Panc1 (cell line): ENCODE results near the gene BCCIP. TPM values are rescaled to one million over a fixed set of nuclear protein-coding genes. Genes with fewer than 3 reads are reported as not detected.

Experiments
- ATAC-seq: fragments of 200-7000 bp; cut with Tn5 transposase; 2 replicates; pipeline ENCODE4 v1.9.1; 2020; ENCODE audit warnings: mild to moderate bottlenecking, moderate library complexity
- Bru-seq: library from RNA; stranded (reverse); fragments of 400-500 nt; gene quantifications from one replicate; lab custom pipeline; 2021; lab: Mats Ljungman, UMichigan
- BruChase-seq, 2 experiments: library from RNA; stranded (reverse); fragments of 400-500 nt; gene quantifications; one replicate each; lab custom pipeline; 2021; lab: Mats Ljungman, UMichigan
- BruUV-seq: library from RNA; stranded (reverse); fragments of 400-500 nt; replicated peaks from 2 replicates; lab custom pipeline; 2021; lab: Mats Ljungman, UMichigan
- CTCF ChIA-PET: fragments of 300-600 bp; sonication (Branson Sonifier 250); formaldehyde crosslinking; loops from one replicate; lab custom pipeline; 2022; ENCODE audit warnings: antibody characterized with exemption; lab: Charles Lee
- POLR2A ChIA-PET: fragments of 300-600 bp; sonication (Branson Sonifier 250); formaldehyde crosslinking; loops from one replicate; lab custom pipeline; 2022; ENCODE audit warnings: antibody characterized with exemption; lab: Charles Lee
- DNase-seq: peaks from one replicate; pipeline ENCODE4 v3.0.0-alpha.2; 2010; ENCODE audit warnings: low read depth, low spot score
- H3K27ac ChIP-seq: 2 replicates; pipeline ENCODE4 v1.5.1; 2011; ENCODE audit warnings: mild to moderate bottlenecking, low read length, inconsistent platforms
- H3K27me3 ChIP-seq: fragments of 200-500 bp; sonication (Bioruptor generic); 2 replicates; pipeline ENCODE4 v1.6.0; 2014; ENCODE audit warnings: low read length, inconsistent platforms; ENCODE audit not compliant: control insufficient read depth, insufficient read depth
- H3K36me3 ChIP-seq: fragments of 200-500 bp; sonication (Bioruptor generic); 2 replicates; pipeline ENCODE4 v1.5.1; 2014; ENCODE audit warnings: inconsistent platforms, mild to moderate bottlenecking, low read length, moderate library complexity; ENCODE audit not compliant: control insufficient read depth, insufficient read depth
- H3K4me1 ChIP-seq: 2 replicates; pipeline ENCODE4 v1.5.1; 2011; ENCODE audit warnings: inconsistent platforms, mild to moderate bottlenecking, low read length, moderate library complexity; ENCODE audit not compliant: control insufficient read depth, insufficient read depth
- H3K4me3 ChIP-seq, 2 experiments: 2 replicates each; pipeline ENCODE4 v1.5.1; 2011 to 2012; ENCODE audit warnings: low read depth in 2 of 2, low read length in 2 of 2, mild to moderate bottlenecking in 2 of 2, inconsistent platforms in 1 of 2, moderate library complexity in 1 of 2
- H3K9me3 ChIP-seq: fragments of 200-500 bp; sonication (Bioruptor generic); 2 replicates; pipeline ENCODE4 v1.5.1; 2014; ENCODE audit warnings: low read depth, mild to moderate bottlenecking, inconsistent platforms, low read length, moderate library complexity; ENCODE audit not compliant: control insufficient read depth, insufficient read depth
- POLR2AphosphoS5 ChIP-seq: IDR thresholded peaks from 2 replicates; pipeline ENCODE4 v1.6.1; 2012; ENCODE audit warnings: mild to moderate bottlenecking, low read depth, low read length, moderate library complexity
- SIN3A ChIP-seq: IDR thresholded peaks from 2 replicates; pipeline ENCODE4 v1.6.1; 2012; ENCODE audit warnings: low read depth, mild to moderate bottlenecking, low read length, moderate library complexity, borderline replicate concordance; ENCODE audit not compliant: insufficient read depth
- TCF7L2 ChIP-seq: IDR thresholded peaks from 2 replicates; pipeline ENCODE4 v1.6.1; 2011; ENCODE audit warnings: mild to moderate bottlenecking, low read depth, low read length, inconsistent platforms
- in situ Hi-C: cut with HindIII; loops from 2 replicates; pipeline ENCODE4 v1.10.0; 2016; ENCODE audit warnings: low sequenced_read_pairs, low pct_unique_long_range_greater_than_20kb
- intact Hi-C: fragments of 100-400 bp; cut with micrococcal nuclease; formaldehyde crosslinking; loops from one replicate; pipeline ENCODE4 v1.10.0; 2022; ENCODE audit not compliant: unreplicated experiment
- long read RNA-seq: library from polyadenylated mRNA; unstranded; transcript quantifications from one replicate; pipeline ENCODE4 v2.0.0, GENCODE V29; 2021; ENCODE audit not compliant: unreplicated experiment
- polyA plus RNA-seq: library from polyadenylated mRNA; unstranded; fragments of >200 nt; gene quantifications from one replicate; pipeline ENCODE4 v1.2.1, GENCODE V29; 2012; ENCODE audit warnings: missing spikeins; ENCODE audit not compliant: insufficient read length
- total RNA-seq: library from RNA; stranded (reverse); gene quantifications from one replicate; pipeline ENCODE4 v1.2.1, GENCODE V29; 2021; ENCODE audit not compliant: unreplicated experiment
- TF ChIP-seq, protein P1 (sequence below): fragments of 450-650 bp; IDR thresholded peaks from 2 replicates; pipeline ENCODE4 v1.5.1; 2017; ENCODE audit warnings: mild to moderate bottlenecking
- TF ChIP-seq, protein P2 (sequence below), 2 experiments: IDR thresholded peaks; 2 replicates each; pipeline ENCODE4 v1.6.1; 2011 to 2012; ENCODE audit warnings: low read depth in 2 of 2, control low read depth in 1 of 2, low read length in 1 of 2, mild to moderate bottlenecking in 1 of 2, moderate library complexity in 1 of 2; ENCODE audit not compliant: insufficient read depth in 1 of 2

Gene BCCIP
- total RNA-seq (123 TPM), Bru-seq, nascent RNA (percentile 90 among the genes with signal in this experiment), BruChase-seq, experiment 1, labeled RNA remaining after a 2-hour chase (percentile 86 among the genes with signal in this experiment), BruChase-seq, experiment 2, labeled RNA remaining after a 6-hour chase (percentile 92 among the genes with signal in this experiment)
- polyA plus RNA-seq, result 70.3 TPM
- long read RNA-seq, transcript BCCIP-203 (8 exons, 1,433 nt), result minor isoform, 8 of 234 reads
- long read RNA-seq, transcript BCCIP-202 (7 exons, 2,337 nt), result minor isoform, 19 of 234 reads
- long read RNA-seq, transcript BCCIP-201 (7 exons, 1,236 nt), result major isoform, 142 of 234 reads
- long read RNA-seq, partial matches to known transcripts, result 14 of 234 reads
- long read RNA-seq, other reads (novel, unspliced or antisense), result 51 of 234 reads

DNA sequence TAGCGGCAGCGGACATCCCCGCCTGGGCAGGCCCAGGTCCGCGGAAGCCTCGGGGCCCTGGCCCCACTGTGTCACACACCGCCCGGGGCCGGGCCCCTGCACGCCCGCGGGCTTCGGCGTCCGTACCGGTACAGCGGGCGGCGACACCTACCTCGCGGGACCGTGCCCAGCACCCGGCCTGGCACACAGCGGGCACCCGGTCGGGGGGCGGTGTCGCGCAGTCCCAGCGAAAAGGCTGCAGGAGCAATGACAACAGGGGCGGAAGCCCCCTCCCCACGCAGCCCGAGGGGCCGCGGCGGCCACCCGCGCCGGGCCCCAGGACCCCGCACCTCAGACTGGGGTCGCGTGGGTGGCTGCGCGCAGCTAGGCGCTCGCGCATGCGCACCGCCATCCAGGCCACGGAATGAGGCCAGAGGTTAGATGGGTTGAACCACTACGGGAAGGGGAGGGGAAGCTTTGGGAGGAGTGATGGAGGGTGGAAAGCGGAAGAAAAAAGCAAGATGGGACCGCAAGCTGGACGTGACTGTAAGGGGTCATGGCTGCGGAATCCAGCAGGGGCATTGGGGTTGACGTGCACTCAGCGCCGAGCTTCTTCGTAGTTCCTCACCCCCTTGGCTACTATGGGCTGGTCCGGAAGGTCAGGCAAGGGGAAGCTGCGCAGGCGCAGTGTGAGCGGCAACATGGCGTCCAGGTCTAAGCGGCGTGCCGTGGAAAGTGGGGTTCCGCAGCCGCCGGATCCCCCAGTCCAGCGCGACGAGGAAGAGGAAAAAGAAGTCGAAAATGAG is at the start of gene BCCIP, which contains the start of gene UROS:
Gene BCCIP, plus strand, starts transcription at position 669 of the 785 bp plus-strand sequence. Its CDS starts 12 bp downstream, at position 681.
Gene UROS, minus strand, starts transcription at position 381 of the 785 bp plus-strand sequence. CDS start 6,759 bp downstream, outside the sequence.
- ChIA-PET CTCF (no interaction called here), POLR2A (interaction anchor here (0.6 kb wide), 1 partner anchor 52 kb away, joined by 3 read pairs; no protein-coding TSS in a partner anchor)
- BruUV-seq, result no TSS peak
- DNase-seq (peak; percentile 81), ATAC-seq (peak; percentile 90)
- TF ChIP-seq SIN3A, result no peak; the same call in 1 of the 2 replicates
- TF ChIP-seq TCF7L2, result peak; percentile 72
- TF ChIP-seq POLR2AphosphoS5, result peak; percentile 88; the same call in 1 of the 2 replicates
- Histone ChIP-seq H3K4me3 (peak within 1 kb of the TSS; percentile 76 to 98), H3K4me1 (peaks cover 26% of the 10 kb centered on the region), H3K27me3 (no peaks in the 10 kb centered on the region), H3K9me3 (no peaks in the 10 kb centered on the region), H3K36me3 (peaks cover 37% of the 10 kb centered on the region), H3K27ac (peak within 1 kb of the TSS; percentile 99)
- in situ Hi-C loops, result no loop called here
- intact Hi-C loops, result no loop called here

DNA sequence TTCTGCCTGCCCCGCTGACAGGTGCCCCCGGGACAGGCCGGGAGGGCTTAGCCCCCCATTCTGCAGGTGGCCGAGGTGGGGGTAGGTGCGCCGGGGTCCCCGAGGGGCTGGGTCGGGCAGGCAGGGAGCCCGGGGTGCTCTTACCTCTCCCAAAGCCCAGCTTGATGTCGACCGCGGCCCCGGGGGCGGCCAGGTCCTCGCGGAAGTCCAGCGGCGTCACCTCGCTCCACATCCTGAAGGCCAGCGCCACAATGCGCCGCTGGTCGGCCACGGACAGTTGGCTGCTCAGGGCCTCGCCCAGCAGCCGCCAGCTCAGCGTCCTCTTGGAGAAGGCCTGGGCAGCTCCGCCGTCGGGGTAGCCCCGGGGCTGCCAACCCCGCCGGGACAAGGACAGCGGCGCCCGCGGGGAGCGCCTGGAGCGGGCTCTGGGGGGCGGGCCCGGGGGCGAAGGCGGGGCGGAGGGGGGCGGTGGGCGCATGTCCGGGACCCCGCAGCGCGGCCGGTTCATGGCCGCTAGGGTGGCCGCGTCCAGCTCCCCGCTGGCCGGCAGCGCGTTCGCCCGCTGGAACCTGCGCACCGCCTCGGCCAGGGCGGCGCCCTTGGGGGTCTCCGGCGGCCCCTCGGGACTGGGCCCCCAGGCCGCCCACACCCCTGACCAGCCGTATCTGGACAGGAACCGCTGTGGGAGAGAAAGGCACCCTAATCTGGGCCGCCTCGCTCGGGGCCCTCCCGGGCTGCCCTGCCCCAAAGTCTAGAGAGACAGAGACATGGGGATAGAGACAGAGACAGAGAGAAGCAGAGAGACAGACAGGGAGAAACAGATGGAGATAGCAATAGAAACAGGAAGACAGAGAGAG is 49.4 kb upstream of the BCCIP start:
- H3K4me3 ChIP-seq, result no peak overlapping the region
- CTCF ChIA-PET, result no interaction called here
- intact Hi-C loops, result no loop called here
- POLR2A ChIA-PET, result no interaction called here
- TF ChIP-seq POLR2AphosphoS5 (no peak), SIN3A (no peak), TCF7L2 (no peak)
- TF ChIP-seq, protein P1, sequence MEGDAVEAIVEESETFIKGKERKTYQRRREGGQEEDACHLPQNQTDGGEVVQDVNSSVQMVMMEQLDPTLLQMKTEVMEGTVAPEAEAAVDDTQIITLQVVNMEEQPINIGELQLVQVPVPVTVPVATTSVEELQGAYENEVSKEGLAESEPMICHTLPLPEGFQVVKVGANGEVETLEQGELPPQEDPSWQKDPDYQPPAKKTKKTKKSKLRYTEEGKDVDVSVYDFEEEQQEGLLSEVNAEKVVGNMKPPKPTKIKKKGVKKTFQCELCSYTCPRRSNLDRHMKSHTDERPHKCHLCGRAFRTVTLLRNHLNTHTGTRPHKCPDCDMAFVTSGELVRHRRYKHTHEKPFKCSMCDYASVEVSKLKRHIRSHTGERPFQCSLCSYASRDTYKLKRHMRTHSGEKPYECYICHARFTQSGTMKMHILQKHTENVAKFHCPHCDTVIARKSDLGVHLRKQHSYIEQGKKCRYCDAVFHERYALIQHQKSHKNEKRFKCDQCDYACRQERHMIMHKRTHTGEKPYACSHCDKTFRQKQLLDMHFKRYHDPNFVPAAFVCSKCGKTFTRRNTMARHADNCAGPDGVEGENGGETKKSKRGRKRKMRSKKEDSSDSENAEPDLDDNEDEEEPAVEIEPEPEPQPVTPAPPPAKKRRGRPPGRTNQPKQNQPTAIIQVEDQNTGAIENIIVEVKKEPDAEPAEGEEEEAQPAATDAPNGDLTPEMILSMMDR, result no peak
- TF ChIP-seq, protein P2, sequence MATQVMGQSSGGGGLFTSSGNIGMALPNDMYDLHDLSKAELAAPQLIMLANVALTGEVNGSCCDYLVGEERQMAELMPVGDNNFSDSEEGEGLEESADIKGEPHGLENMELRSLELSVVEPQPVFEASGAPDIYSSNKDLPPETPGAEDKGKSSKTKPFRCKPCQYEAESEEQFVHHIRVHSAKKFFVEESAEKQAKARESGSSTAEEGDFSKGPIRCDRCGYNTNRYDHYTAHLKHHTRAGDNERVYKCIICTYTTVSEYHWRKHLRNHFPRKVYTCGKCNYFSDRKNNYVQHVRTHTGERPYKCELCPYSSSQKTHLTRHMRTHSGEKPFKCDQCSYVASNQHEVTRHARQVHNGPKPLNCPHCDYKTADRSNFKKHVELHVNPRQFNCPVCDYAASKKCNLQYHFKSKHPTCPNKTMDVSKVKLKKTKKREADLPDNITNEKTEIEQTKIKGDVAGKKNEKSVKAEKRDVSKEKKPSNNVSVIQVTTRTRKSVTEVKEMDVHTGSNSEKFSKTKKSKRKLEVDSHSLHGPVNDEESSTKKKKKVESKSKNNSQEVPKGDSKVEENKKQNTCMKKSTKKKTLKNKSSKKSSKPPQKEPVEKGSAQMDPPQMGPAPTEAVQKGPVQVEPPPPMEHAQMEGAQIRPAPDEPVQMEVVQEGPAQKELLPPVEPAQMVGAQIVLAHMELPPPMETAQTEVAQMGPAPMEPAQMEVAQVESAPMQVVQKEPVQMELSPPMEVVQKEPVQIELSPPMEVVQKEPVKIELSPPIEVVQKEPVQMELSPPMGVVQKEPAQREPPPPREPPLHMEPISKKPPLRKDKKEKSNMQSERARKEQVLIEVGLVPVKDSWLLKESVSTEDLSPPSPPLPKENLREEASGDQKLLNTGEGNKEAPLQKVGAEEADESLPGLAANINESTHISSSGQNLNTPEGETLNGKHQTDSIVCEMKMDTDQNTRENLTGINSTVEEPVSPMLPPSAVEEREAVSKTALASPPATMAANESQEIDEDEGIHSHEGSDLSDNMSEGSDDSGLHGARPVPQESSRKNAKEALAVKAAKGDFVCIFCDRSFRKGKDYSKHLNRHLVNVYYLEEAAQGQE (IDR thresholded peaks at IDR 0.05; ENCODE audit: insufficient read depth in 1 of 2, low read depth in 2 of 2, low read length in 1 of 2), result no peak
- no peaks in the 10 kb centered on the region for H3K4me1 ChIP-seq
- no peaks in the 10 kb centered on the region for H3K36me3 ChIP-seq
- DNase-seq, result no peak
- no peaks in the 10 kb centered on the region for H3K27me3 ChIP-seq
- H3K9me3 ChIP-seq, result no peaks in the 10 kb centered on the region
- in situ Hi-C loops, result no loop called here
- ATAC-seq, result no peak
- no peak overlapping the region for H3K27ac ChIP-seq
- no TSS peak for BruUV-seq
